HT1080 (cell line): Measurements from ENCODE around the gene TMEFF2. TPM values are rescaled to one million over a fixed set of nuclear protein-coding genes. Genes with fewer than 3 reads are reported as not detected.
"Not testable (repeated sequence)": the region's sequence is repeated elsewhere in the genome, so short reads cannot be mapped to it uniquely, and the experiment has no call there.

Experiments
- DNase-seq: peaks from one replicate; pipeline ENCODE4 v3.0.0-alpha.2; 2015; ENCODE audit warnings: low read depth
- total RNA-seq: library from RNA; depleted of rRNA; stranded (reverse); fragments of >200 nt; shearing (Covaris generic); gene quantifications from 2 replicates; pipeline ENCODE4 v1.2.3, GENCODE V29; 2014

Gene TMEFF2
- total RNA-seq, 1 experiment from 2014 or later, result 0.03 TPM

DNA sequence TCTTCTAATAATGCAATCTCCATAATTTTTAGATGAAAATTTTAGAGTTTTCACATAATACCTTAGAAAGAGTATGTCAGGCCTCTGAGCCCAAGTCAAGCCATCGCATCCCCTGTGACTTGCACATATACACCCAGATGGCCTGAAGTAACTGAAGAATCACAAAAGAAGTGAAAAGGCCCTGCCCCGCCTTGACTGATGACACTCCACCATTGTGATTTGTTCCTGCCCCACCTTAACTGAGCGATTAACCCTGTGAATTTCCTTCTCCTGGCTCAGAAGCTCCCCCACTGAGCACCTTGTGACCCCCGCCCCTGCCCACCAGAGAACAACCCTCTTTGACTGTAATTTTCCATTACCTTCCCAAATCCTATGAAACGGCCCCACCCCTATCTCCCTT, 64.4 kb downstream of the TMEFF2 start:
- not testable (repeated sequence) for DNase-seq

DNA sequence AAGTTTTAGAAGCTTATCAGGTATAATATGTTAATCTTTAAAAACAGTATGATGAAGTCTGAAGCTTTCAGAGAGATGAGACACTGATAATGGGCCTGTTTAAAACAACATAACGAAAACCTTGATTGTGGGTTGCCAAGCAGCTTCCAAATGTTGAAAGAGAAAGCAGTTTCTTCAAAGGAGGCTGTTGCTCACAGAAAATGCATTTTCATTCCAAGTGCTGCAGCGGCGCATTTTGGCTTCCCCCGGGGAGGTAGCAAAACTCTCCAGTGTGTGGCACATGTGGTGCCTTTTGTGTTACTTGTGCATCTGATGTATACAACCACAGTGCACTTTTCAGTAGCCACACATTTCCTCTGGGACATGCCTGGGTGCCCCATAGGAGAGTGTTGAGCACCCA, 66.1 kb downstream of the TMEFF2 start:
- DNase-seq, result no peak

DNA sequence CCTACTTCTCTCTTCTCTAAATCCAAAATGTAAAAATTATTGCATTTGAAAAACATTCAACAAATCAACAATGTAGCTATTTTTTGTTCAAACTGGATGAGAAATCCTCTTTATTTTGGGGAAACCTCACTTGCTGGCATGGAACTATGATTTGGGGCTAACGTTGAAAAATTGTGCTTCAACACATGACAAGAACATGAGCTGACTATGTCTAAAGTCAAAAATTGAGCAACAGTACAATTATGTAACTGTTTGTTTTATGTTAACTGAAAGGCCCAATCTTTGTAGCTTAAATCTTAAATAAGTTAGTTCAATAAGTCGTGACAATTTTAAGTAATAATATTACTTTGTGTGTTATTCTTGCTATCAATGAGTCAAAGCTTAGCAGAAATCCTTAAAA, 67.3 kb downstream of the TMEFF2 start:
- DNase-seq, result no peak

DNA sequence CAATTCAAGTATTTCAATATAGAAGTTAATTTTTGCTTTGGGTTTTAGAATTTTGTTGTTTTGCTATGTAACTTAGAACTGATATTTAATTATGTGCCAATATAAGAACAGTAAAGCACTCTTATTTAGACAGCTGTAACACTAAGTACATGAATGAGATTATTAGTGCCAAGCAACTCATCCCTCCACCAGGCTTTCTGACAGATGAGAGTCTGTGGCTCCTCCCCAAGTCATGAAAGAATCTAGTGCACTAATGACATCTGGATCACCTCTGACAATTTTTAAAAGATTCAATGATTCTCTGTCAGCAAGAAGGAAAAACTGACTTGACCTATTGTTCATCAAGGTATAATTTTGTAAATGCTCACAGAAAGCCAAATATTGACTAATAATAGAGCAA, 67.8 kb downstream of the TMEFF2 start:
- no peak for DNase-seq

DNA sequence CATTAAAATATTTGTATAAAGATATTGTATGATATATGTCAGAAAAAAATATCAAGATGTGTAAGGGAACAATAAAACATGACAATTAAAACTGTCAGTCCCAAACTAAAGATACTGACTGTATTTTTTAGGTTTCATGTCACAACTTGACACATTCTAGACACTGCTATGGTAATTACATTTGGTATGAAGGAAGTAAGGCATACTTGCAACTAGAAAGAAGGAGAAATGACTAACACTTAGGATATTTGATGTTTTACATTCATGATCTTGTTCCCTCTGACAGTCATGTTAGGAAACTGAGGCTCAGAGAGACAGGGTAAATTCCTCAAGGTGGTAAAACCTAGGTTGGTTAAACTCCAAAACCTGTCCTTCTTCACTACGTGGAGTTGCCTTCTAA, 68.3 kb downstream of the TMEFF2 start:
- no peak for DNase-seq

DNA sequence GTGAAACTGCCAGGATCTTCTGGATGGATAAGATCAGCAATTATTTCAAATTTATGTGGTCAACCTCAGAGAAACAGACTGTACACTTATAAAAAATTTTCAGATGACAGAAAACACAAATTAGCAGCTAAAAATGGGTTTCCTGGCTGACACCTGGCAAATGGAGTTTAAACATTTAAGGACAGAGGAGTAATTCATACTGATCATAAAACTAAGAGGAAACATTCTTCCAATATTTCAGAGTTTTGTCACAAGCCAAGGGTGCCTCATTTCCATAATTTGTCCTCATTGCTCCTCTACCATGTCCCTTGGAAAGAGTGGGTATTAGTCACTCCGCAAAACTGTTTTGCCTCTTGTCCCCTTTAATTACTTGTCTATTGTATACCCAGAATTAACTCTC, 70.2 kb downstream of the TMEFF2 start:
- DNase-seq, result no peak

DNA sequence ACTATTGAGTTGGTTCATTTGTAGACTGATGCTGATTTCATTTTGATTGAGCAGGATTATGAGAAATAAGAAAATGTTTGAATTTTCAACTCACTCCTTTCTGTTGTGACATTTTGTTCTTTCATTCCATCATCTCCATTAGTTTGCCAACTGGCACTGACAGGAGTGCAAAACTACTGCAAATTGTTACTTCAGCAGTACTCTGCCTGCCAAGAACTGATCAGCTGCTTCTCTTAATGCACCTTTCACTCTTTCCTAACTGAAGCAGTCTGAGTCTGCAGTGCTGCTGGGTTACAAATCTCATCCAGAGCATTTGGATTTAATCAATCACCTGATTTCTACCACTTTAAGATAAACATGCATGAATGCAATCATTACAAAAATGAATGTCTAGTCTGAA, 70.9 kb downstream of the TMEFF2 start:
- DNase-seq, result no peak

DNA sequence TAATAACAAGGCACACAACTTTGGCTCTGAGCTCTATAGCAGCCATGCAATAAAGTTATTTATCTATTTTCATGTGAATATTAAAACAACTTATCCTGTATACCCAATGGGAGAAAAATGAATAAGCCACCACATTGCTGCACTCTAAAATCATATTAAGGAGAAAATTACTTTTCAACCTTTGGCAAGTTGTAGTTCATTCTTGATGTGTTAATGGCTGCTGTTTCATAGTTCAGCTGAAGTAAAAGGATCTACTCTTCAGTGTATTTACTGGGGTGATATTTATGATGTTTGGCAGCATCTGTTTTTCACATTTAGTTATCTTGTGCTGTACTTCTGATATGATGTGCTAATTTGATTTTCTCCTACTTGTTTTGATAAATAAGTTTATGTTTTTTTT, 71.8 kb downstream of the TMEFF2 start:
- no peak for DNase-seq

DNA sequence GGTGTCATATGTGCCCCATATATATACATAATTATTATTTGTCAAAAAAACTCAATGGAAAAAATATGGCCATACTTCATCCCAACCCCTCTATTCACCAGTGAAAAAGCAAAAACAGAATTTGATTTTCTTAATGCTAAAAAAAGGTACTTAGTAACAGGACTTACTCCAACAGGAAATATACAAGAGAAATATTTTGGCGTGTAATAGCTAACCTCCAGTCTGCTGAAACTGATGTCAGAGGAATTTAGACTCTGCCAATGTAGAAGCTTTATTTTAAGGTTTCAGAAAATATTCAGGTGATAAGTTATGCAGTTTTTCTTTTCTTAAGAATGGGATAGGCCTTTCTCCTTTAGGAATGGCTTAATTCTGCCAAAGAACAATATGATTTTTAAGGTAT, 72.6 kb downstream of the TMEFF2 start:
- DNase-seq, result no peak

DNA sequence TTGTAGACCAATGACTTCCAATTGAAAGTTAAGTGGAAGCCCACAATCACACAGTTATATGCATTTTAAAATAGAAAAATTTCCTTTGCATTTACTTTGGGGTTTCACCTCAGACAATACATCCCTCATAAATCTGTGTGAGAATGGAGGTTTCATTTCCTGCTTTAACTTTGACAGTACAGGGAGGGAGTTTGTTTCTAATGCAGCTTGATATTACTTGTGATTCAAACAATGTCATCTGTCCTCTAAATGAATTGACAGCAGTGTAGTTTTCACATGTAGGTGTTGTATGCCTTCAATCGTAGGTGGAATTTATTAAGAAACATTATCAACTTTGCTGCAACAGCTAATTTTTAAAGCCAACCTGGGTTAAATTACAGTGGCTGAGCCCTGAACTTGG, 75.2 kb downstream of the TMEFF2 start:
- DNase-seq, result no peak

DNA sequence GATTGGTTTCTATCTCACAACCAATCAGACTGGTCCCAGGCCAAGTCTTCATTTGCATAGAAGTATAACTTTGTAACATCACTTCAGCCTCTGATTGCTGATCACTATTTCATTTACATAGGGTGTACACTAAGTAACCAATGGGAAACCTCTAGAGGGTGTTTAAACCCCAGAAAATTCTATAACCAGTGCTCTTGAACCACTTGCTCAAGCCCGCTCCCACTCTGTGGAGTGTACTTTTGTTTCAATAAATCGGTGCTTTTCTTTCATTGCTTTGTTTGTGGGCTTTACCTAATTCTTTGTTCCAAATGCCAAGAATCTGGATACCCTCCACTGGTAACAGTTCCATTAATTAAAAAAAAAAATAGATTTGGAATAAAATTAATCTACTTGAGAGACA, 77.0 kb downstream of the TMEFF2 start:
- DNase-seq, result no peak

DNA sequence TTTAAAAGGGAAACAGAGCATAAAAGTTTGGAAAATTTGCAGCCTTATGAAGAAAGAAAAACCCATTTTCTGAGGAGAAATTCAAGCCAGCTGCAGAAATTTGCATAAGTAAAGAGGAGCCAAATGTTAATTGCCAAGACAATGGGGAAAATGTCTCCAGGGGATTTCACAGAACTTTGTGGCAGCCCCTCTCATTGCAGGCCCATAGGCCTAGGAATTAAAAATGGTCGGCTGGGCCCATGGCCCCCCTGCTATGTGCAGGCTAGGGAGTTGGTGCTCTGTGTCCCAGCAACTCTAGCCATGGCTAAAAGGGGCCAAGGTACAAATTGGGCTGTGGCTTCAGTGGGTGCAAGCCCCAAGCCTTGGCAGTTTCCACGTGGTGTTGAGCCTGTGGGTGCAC, 83.2 kb downstream of the TMEFF2 start:
- DNase-seq, result not testable (repeated sequence)

DNA sequence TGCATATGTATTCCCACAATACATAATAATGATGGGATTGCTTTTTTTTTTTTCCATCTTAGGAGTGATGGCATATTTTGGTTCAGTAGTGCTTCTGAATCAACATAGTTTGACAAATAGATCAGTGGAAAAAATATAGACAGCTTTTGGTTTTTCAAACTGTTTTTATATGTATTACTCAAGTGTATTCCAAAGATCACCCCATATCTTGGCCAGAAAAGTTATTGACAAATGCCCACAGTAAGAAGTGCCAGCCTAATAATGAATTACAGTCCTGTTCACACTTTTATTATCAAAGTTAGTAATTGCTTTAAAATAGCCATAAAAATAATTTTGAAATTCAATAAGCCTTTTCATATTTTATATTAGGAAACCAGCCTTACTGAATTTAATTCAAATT, 95.0 kb downstream of the TMEFF2 start:
- DNase-seq, result no peak

DNA sequence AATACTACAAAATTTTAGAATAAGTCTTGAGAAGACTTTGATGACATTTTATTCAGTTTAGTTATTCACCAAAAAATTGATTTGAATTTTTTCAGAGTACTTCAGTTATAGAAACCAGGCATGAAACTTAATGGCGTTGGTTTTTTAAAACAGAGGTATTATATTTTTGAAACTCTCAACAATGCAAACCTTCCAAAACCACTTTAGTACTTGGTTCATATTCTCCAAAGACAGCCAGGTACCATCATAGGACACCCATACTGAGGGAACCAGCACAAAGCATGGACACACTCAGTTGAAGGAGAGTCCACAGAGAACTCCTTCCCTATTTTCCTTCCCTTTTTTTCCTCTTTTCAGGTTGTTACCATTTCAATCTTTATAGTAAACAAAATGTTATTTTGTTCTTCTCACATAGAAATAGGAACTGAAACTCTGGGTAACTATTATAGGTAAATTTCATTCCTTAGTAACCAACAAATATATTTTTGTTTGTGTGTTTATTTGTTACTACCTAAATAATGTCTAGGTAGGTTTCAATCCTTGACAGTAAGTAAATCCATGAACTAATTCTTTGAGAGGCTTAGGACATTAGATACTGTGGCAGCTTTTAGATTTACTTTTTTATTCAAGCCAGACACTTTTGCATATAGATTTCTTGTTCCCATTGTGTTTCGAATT, 95.8 kb downstream of the TMEFF2 start:
- no peak for DNase-seq

DNA sequence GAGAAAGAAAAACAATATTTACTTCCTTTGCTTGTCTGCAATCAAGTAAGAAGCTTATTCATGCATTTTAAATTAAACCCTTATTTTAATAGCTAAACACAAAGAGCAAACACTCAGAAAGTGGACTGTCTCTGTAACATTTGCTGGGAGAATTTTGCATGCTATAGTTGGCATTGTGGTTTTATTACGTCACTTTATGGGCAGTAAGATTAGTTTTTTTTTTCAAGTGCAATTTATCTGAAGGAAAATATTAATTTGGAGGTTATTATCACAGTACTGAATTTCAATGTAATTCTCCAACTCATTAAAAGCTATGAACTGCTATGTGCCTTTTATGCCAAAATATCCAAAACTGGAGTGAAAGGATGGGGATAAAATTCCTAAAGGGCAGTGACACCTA, 103.3 kb downstream of the TMEFF2 start:
- DNase-seq, result no peak

DNA sequence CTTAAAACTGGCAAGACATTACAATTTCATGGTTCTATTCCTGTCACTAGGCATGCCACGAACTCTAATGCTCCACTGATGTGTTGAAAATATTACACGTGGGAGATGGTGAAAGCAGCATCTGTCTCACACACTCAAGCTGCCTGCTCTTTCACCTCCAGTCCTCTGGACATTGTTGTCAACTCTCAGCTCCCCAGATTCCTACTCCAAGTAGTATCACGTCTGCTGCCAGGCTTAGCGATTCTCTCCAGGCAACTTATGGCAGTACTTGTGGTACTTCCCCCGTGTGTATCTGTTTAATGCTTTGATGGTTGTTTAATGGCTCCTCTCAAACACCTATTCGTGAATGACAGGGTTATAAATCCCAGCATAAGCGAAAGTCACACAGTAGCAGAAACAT, 103.8 kb downstream of the TMEFF2 start:
- DNase-seq, result no peak

DNA sequence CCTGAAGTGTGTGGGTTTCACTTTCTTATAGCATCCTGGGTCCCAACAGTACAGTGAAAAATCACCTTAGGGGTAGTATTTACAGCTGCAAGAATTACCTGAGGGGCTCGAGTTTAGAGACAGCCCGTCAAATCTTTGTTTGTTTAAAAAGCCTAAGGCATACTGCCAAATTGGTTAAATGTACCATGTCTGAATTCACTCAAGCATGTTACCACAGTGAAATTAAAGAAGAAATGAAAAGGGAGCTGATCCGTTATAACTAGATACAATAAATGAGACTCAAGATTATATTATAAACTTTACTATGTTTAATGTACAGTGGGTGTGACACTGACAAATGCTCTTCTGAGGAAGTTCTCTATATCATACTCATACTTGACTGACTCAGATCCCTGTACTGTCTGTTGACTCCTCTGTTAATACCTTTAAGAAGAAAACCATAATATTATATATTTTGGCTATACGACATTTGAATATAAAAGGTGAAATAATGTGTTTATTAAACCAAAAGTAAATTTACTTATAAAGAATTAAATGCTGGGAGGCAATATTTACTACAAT, 107.3 kb downstream of the TMEFF2 start:
- no peak for DNase-seq

DNA sequence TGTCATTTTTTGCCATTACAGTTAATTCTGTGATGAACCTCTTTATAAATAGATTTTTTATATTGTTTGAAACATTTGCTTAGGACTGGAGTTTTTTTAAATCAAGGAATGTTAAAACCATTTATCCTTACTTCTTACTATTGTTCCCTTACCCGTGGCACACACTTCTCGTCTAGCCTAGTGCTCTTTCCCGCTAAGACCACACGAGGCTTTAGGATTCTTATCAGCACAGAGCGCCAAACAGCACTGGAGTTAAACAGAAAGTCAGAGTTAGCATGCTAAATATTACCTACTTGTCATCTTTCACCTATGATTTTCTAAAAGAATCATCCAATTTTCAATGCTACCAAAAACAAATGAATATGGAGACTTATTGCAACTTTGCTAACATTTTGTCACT, 112.6 kb downstream of the TMEFF2 start:
- DNase-seq, result no peak

DNA sequence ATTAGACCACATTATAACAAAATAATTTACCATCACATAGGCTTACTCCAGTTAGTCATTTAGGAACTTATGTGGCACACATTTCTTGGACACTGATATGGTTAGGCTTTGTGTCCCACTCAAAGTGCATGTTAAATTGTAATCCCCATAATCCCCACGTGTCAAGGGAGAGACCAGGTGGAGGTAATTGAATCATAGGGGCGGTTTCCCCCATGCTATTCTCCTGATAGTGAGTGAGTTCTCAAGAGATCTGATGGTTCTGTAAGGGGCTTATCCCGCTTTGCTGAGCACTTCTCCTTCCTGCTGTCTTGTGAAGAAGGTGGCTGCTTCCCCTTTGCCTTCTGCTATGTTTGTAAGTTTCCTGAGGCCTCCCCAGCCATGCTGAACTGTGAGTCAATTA, 114.6 kb downstream of the TMEFF2 start:
- DNase-seq, result not testable (repeated sequence)

DNA sequence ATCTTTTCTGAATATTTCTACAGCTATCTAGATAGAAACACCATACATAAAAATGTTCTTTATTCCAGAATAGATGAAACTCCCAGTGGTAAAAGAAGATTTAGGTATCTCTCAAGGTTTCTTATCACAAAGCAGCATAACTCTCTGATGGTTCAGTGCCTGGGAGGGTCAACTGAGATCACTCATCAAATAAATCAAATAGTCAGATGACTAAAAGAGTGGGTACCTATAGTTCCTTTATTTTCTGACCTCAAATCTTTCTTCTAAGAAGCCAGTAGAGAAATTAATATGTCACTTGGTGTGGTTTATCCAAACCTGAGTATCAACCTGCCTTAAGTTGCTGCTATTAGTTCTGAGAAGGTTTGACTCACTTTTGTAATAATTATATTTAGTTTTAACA, 120.9 kb downstream of the TMEFF2 start:
- DNase-seq, result no peak

DNA sequence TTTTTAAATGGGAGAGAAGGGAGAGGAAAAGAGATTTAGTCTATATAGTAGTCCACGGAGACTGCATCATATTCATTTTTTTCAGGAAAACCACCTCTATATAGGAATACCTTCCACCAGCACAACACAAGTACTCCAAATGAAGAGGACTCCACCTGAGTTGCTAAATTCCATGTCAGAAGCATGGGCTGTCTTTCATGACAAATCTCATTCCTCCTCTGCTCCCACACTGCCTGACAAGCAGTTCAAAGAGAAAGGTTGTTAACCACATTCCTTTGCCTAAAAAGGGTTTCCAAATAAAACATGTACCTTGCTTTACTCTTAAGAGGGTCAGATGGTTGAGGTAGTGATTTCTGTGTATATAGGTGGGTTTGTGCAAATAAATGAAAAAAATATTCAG, 122.0 kb downstream of the TMEFF2 start:
- no peak for DNase-seq

DNA sequence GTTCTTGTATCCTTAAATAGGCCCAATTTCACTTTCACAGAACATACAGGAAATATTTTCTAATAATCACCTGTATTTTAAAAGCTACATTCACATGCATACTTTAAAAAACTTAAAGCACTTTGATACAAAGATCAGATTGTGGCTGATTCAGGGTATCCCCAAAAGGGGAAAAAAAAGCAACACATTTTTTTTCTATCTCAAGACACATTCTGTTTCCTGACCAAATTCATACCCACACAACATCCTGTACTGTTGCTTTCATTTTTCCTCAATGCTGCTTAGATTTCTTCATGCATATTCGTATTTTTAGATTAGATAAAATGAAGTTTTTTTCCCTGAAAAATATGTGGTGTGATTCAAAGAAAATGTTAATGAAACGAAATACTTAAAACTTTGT, 122.5 kb downstream of the TMEFF2 start:
- no peak for DNase-seq

DNA sequence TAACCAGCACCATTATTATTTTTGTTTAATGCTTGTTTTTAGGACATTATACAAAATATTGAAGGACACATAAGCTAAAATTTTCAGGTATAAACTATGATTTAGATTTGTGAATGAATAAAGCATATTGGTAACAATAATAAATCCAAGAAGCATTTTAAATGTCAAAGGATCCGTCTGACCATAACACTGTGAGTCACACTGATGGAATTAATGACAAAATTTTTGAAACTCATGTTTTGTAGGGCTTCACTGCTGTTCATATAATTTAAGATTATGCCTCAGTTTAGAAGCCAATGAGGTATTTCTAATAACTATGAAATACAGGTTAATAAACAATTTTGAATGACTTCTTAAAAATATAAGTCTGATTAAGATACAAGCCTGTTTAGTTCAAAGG, 124.6 kb downstream of the TMEFF2 start:
- DNase-seq, result no peak

DNA sequence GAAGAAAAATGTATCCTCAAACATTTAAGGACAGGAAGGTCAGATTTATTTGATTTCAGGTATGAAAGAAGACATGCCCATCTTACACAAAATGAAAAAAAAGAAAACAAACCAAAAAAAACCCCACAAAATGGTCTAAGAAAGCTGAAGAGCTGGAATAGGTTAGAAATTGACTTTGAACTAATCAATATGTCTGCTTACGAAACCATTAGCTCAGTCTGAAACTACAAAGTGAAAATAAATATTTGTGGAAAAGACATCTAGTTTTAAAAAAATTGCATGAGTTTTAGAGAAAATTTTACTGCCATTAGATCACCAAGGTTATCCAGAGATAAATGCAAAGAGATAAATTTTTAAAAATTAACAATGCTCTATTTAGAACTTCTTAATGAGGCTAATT, 125.3 kb downstream of the TMEFF2 start:
- DNase-seq, result no peak
